MM.1S (cell line): ENCODE results near the gene PTCRA.

Source experiments
- CTCF ChIP-seq: fragments of 300-600 bp; sonication (generic); IDR thresholded peaks from 2 replicates; pipeline ENCODE4 v1.5.1; 2016; ENCODE audit warnings: antibody characterized with exemption, low read length, mixed read lengths
- EZH2 ChIP-seq: fragments of 300-600 bp; sonication (generic); optimal IDR thresholded peaks from 2 replicates; pipeline ENCODE3; 2017; ENCODE audit warnings: low read depth, mild to moderate bottlenecking, antibody characterized with exemption, low read length, mixed read lengths
- EZH2phosphoT487 ChIP-seq: fragments of 300-600 bp; sonication (generic); IDR thresholded peaks from 2 replicates; pipeline ENCODE4 v1.6.1; 2018; ENCODE audit warnings: antibody characterized with exemption, low read length

GRCh38 chr6:42937548-42938427, 21.9 kb downstream of the PTCRA start:
- TF ChIP-seq CTCF (no peak), EZH2 (no peak), EZH2phosphoT487 (no peak)
